ENCODE results near the gene POP5. TPM values are rescaled to one million over a fixed set of nuclear protein-coding genes. Genes with fewer than 3 reads are reported as not detected.

The POP5 gene
- polyA plus RNA-seq, 3 donors, result 57.2 to 78.7 (median 61.2) TPM

- H3K4me2 ChIP-seq (replicated peaks; ENCODE audit: extremely low read depth, low read length, poor library complexity, severe bottlenecking), result no peak overlapping the region
- no peak for TF ChIP-seq CTCF (IDR thresholded peaks at IDR 0.05)
- H3K9ac ChIP-seq (ENCODE audit: insufficient read depth, low read length, poor library complexity, severe bottlenecking), result no peak overlapping the region
- no peaks in the 10 kb centered on the region for H3K9me3 Mint-ChIP-seq
- intact Hi-C loops (cut with micrococcal nuclease), result no loop called here
- H3K4me3 Mint-ChIP-seq, result no peak overlapping the region
- H3K4me1 Mint-ChIP-seq, result peaks cover 9% of the 10 kb centered on the region
- H3K27ac ChIP-seq (ENCODE audit: low read depth in 1 of 2, low read length in 2 of 2), result no peak overlapping the region
- no peaks in the 10 kb centered on the region for H4K20me1 ChIP-seq (ENCODE audit: insufficient read depth, low read length)
- no peaks in the 10 kb centered on the region for H3K27me3 ChIP-seq (ENCODE audit: control insufficient read depth in 2 of 2, insufficient read depth in 2 of 2, low read length in 2 of 2)
- H3K4me3 ChIP-seq (replicated peaks in 1 of 3; ENCODE audit: low read depth in 2 of 3, low read length in 3 of 3), result no peak overlapping the region
- 89% methylated on average over 22 of the region's 26 CpGs for WGBS (ENCODE audit: insufficient coverage)
- DNase-seq, result no peak
- H3K79me2 ChIP-seq (ENCODE audit: insufficient read depth, low read length), result no peaks in the 10 kb centered on the region
- no peak overlapping the region for H3K27ac Mint-ChIP-seq
- peaks cover 3 to 4% (median 4%) of the 10 kb centered on the region in 3 donors for H3K27me3 Mint-ChIP-seq (ENCODE audit: low read depth in 3 of 3)
- no peaks in the 10 kb centered on the region for H3K36me3 ChIP-seq (replicated peaks in 1 of 2; ENCODE audit: control insufficient read depth in 1 of 2, insufficient read depth in 2 of 2, low read length in 2 of 2)
- no peaks in the 10 kb centered on the region for H3K36me3 Mint-ChIP-seq
- no peak overlapping the region for H2AFZ ChIP-seq (ENCODE audit: insufficient read depth, low read depth, low read length, poor library complexity, severe bottlenecking)
- H3K9me3 ChIP-seq (replicated peaks in 1 of 2; ENCODE audit: control insufficient read depth in 1 of 2, insufficient read depth in 1 of 2, low read length in 2 of 2), result no peaks in the 10 kb centered on the region
- no peaks in the 10 kb centered on the region for H3K4me1 ChIP-seq (ENCODE audit: control insufficient read depth in 1 of 2, insufficient read depth in 2 of 2, low read length in 2 of 2)
Measured at GRCh38 chr12:120625557-120626419, 44.6 kb upstream of the POP5 start.

- H3K4me3 Mint-ChIP-seq, result no peak overlapping the region
- Histone ChIP-seq H3K79me2 (ENCODE audit: insufficient read depth, low read length) (no peaks in the 10 kb centered on the region), H3K27me3 (ENCODE audit: control insufficient read depth in 2 of 2, insufficient read depth in 2 of 2, low read length in 2 of 2) (peaks cover 3 to 8% of the 10 kb centered on the region in 2 donors), H2AFZ (ENCODE audit: insufficient read depth, low read depth, low read length, poor library complexity, severe bottlenecking) (no peak overlapping the region), H3K4me1 (ENCODE audit: control insufficient read depth in 1 of 2, insufficient read depth in 2 of 2, low read length in 2 of 2) (no peaks in the 10 kb centered on the region), H3K4me3 (replicated peaks in 1 of 3; ENCODE audit: low read depth in 2 of 3, low read length in 3 of 3) (no peak overlapping the region), H4K20me1 (ENCODE audit: insufficient read depth, low read length) (no peaks in the 10 kb centered on the region), H3K36me3 (replicated peaks in 1 of 2; ENCODE audit: control insufficient read depth in 1 of 2, insufficient read depth in 2 of 2, low read length in 2 of 2) (no peaks in the 10 kb centered on the region), H3K27ac (ENCODE audit: low read depth in 1 of 2, low read length in 2 of 2) (no peak overlapping the region), H3K4me2 (replicated peaks; ENCODE audit: extremely low read depth, low read length, poor library complexity, severe bottlenecking) (no peak overlapping the region), H3K9me3 (replicated peaks in 1 of 2; ENCODE audit: control insufficient read depth in 1 of 2, insufficient read depth in 1 of 2, low read length in 2 of 2) (no peaks in the 10 kb centered on the region), H3K9ac (ENCODE audit: insufficient read depth, low read length, poor library complexity, severe bottlenecking) (no peak overlapping the region)
- intact Hi-C loops (cut with micrococcal nuclease), result no loop called here
- no peaks in the 10 kb centered on the region for H3K4me1 Mint-ChIP-seq
- no peaks in the 10 kb centered on the region for H3K36me3 Mint-ChIP-seq
- H3K27ac Mint-ChIP-seq, result no peak overlapping the region
- TF ChIP-seq CTCF (IDR thresholded peaks at IDR 0.05), result no peak
- H3K27me3 Mint-ChIP-seq (ENCODE audit: low read depth in 3 of 3), result peaks cover 9 to 31% (median 10%) of the 10 kb centered on the region in 3 donors
- DNase-seq, result no peak
- H3K9me3 Mint-ChIP-seq, result peaks cover 0 to 12% (median 1%) of the 10 kb centered on the region in 7 donors
- WGBS (ENCODE audit: insufficient coverage), result 100% methylated on average over 1 of the region's 2 CpGs
Measured at GRCh38 chr12:120620624-120621023, 39.4 kb upstream of the POP5 start.

Data from CD14-positive monocyte (primary cell).